ENCODE results near the gene GPR27. TPM values are rescaled to one million over a fixed set of nuclear protein-coding genes. Genes with fewer than 3 reads are reported as not detected.

Gene GPR27, protein sequence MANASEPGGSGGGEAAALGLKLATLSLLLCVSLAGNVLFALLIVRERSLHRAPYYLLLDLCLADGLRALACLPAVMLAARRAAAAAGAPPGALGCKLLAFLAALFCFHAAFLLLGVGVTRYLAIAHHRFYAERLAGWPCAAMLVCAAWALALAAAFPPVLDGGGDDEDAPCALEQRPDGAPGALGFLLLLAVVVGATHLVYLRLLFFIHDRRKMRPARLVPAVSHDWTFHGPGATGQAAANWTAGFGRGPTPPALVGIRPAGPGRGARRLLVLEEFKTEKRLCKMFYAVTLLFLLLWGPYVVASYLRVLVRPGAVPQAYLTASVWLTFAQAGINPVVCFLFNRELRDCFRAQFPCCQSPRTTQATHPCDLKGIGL
- total RNA-seq, result 0.10 TPM

DNA sequence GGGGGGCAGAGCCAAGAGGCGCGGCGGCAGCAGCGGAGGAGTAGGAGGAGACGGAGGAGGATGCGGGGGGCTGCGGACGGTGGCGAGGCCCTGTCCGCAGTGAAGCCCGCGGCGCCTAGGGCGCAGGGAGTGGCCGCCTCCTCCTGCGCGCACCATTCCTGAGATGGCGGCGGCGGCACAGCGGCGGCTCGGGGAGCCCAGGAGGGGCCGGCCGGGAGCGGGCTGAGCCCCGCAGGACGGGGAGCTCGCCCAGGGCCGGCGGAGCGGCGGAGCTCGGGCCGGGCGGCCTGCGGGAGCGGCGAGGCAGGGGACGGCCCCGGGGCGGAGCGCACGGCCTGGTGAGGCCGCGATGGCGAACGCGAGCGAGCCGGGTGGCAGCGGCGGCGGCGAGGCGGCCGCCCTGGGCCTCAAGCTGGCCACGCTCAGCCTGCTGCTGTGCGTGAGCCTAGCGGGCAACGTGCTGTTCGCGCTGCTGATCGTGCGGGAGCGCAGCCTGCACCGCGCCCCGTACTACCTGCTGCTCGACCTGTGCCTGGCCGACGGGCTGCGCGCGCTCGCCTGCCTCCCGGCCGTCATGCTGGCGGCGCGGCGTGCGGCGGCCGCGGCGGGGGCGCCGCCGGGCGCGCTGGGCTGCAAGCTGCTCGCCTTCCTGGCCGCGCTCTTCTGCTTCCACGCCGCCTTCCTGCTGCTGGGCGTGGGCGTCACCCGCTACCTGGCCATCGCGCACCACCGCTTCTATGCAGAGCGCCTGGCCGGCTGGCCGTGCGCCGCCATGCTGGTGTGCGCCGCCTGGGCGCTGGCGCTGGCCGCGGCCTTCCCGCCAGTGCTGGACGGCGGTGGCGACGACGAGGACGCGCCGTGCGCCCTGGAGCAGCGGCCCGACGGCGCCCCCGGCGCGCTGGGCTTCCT, at the start of gene GPR27:
Gene GPR27 (plus strand): TSS at position 155 of the 909 bp plus-strand sequence. CDS start 195 bp downstream, at position 350.
- no peak for DNase-seq (ENCODE audit: low spot score)
- peak; percentile 66 for ATAC-seq

DNA sequence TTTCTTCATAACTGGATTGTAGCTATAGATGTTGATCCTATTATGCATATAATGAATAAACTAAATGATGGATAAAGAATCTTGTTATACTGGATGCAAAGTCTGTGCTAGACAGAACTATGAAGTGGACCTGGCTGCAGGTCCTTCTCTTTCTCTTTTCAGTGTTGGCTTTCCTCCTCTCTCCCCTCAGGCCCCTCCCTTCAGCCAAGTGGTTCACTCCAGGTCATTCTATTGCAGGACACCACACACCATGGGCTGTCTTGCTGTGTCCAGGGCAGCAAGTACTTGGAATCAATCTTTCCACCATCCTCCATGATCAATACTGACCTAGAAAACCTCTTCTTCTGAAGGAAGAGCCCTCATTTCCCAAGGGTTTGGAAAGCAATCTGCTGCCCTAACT, 48.7 kb upstream of the GPR27 start:
- DNase-seq (ENCODE audit: low spot score) (no peak), ATAC-seq (peak; percentile 47)

DNA sequence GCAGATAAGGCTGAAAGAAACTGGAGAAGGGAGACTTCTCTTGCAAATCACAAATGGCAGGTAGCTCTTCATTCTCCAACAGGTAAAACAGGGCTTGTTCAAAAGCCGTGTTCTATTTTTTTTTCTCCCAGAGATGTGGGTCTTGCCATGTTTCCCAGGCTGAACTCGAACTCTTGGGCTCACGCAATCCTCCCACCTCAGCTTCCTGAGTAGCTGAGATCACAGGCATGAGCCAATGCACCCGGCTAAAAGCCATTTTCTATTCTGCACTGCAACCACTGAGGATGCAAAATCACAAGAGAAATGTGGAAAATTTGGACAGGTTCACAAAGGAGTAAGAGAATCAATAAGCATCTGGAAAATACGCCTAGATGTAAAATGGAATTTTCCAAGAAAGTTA, 48.0 kb upstream of the GPR27 start:
- no peak for DNase-seq (ENCODE audit: low spot score)
- no peak for ATAC-seq

DNA sequence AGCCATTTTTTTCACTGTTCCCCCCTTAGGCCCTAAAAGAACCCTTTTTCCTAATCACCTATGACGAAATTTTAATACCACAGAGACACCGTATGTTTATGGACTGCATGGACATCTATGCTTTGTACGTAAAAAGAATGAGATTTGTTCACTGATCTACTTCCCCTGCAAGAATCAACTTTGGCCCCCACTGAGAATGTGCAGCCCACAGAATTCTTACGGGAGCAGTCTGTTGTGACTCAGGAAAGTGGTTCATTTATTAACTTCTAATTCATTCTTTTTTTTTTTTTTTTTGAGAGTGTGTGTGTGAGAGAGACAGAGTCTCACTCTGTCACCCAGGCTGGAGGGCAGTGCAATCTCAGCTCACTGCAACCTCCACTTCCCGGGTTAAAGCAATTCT, 46.1 kb upstream of the GPR27 start:
- DNase-seq (ENCODE audit: low spot score) (no peak), ATAC-seq (no peak)

DNA sequence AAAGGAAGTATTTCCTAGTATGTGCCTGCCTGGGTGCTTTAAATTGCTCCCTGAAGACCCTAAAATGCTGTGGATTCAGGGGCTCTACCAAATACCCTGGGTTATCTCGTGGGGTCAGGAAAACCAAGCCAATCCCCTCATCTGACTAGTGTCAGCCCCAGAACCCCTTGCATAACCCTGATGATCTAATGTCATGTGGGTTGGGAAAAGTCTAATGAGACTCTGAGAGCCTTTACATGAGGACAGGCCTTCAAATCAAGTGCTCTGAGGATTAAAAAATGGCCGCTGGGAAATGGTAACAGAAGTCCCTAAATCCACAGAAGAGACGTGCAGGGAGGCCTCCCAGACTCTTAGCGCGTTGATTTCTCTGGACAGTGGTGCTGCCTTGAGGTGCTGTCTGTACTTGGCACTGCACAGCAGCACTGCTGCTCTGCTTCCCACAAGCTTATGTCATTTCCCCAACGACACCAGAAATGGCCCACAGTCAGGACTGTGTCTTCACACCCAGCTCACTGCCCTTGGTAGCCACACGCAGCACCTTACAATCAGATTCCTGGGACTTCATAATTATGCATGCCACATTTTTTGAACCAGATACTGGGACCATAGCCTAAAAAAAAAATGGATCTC, 45.1 kb upstream of the GPR27 start:
- DNase-seq (ENCODE audit: low spot score), result no peak
- peak; percentile 24 for ATAC-seq

DNA sequence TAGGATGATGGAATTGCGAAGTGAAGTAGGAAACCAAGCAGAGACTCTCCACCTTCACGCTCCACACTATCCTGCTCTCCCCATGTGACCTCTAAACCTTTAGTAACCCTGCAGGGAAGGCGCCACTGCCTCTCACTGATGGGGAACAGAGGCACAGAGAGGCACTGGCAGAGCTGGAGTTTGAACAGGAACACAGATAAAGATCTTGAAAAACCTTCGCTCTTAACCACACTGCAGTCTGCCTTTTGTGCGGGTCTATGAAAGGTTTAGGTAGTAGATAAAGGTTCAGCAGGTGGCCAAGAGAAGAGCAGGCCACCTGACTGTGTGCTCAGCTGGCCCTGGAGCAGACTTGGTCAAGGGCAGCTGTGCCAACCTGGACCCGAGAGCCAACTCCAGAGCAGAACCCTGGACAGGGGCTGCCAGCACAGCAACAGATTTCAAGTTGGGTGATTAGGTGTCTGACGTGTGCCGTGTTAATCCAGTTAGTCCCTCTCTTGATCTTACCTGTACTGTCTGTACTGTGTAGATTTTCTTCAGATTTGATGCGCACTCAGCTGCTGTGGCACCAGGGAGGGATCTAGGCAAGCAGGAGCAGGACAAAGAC, 43.6 kb upstream of the GPR27 start:
- no peak for DNase-seq (ENCODE audit: low spot score)

DNA sequence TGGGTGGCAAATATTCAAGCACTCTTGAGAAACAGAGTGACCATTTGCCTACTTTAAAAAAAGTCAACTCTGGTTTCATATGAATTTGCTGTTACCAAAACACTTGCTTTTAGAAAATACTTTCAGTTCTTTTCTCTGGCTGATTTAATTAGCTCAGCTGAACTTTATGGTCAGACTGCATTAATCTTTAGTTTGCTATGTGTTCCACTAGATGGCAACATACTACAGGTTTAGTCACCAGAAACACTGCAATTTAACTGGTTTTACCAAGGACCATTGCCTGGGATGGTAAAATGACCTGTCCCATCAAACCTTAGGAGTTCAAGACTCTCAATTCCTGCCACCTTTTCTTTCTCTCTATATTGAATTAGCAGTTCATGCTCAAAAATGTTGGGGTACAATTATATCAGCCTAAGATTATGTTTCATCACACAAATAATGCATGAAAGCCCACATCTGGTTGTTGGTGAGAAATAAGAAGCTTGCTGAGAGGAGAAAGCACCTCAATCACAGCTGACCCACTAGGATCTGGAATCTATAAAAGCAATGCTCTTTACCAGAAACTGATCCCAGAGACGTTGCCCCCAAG, 42.7 kb upstream of the GPR27 start:
- peak; percentile 94 for ATAC-seq
- no peak for DNase-seq (ENCODE audit: low spot score)

More for the DNA sequence above, 43.6 kb upstream of the GPR27 start:
- no peak for ATAC-seq

DNA sequence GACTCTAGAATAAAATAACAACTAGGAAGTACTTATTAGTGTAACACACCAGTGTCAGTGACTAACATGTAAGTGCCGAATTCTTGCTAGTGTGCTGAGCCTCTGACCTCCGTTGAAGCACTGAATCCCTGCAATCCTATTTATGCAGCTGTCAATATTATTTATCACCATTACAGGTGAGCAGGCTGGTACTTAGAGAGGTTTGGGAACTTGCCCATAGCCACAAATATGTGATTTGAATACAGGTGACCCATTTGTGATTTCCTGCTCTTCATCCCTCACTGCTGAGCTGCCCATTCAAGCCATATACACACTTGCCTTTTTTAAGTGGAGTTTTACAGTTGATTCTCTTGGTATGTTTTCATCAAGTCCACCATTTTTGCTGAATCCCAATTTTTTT, 40.6 kb upstream of the GPR27 start:
- DNase-seq (ENCODE audit: low spot score) (no peak), ATAC-seq (no peak)

DNA sequence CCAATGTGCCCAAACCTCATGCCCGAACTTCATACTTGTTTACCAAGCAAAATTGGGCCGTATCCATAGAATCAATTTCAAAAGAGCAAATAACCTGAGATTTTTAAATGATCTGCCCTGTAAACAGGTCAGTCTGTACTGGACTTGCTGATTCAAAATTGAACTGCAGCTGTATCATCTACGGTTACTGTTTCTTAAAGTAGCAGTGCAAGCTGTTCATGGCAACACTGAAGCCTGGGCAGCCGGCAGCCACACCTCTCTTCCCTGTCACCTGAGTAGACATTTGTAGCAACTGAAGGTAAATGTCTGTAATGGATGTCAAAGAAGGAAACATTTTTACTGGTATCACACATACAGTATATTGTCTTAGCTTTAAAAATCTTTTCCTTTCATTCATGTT, 39.1 kb upstream of the GPR27 start:
- ATAC-seq (no peak), DNase-seq (ENCODE audit: low spot score) (no peak)

DNA sequence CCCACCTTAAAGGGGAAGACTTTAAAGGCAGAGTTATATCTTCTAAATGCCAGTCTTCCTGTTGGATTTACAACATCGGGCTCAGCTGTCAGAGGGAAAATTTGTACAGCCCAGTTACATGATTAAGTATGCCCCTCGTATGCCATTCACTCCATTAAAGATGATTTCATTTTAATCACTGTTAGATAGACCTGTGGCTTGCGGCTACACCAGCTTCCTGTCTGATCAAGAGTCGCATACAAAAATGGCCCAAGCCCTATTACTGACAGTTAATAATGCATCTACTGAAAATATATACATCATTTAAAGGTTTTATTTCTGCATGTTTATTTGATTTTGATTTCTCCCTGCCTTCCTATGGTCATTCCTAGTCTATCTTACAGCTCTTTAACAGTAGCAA, 35.6 kb upstream of the GPR27 start:
- no peak for DNase-seq (ENCODE audit: low spot score)
- ATAC-seq, result no peak

DNA sequence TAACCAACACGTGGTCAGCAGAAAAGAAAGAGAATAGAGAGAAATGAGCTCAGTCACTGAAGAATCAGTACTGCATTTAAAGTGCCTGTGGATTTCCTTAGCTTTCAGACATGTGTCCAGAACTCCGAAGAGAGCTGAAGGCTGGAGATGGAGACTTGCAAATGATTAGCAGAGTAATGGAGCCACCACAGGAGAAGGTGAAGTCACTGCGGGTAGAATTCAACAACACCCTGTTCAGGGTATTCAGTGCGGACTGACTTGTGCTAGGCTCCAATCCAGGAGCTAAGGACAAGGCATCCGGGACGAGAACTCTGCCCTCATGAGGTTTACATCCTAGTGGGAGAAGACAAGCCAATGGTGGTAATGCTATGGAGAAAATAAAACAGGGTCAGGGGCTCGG, 32.7 kb upstream of the GPR27 start:
- no peak for DNase-seq (ENCODE audit: low spot score)
- no peak for ATAC-seq

DNA sequence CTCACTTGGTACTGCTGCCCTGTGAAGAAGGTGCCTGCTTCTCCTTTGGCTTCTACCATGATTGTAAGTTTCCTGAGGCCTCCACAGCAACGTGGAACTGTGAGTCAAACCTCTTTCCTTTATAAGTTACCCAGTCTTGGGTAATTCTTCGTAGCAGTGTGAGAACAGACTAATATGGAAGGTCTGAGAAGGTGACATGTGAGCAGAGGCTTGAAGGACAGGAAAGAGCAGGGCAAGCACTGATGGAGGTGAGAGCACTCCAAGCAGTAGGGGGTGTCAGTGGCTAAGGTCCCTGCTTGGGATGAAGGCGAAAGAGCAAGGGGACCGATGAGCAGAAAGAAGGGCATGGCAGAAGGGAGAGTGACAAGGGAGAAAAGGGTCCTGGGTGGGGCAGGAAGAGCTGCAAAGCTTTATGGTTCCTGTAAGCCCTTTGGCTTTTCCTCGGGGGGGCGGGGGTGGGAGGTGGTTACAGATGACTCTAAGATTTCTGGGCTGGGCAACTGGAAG, 32.0 kb upstream of the GPR27 start:
- DNase-seq (ENCODE audit: low spot score) (no peak), ATAC-seq (no peak)

DNA sequence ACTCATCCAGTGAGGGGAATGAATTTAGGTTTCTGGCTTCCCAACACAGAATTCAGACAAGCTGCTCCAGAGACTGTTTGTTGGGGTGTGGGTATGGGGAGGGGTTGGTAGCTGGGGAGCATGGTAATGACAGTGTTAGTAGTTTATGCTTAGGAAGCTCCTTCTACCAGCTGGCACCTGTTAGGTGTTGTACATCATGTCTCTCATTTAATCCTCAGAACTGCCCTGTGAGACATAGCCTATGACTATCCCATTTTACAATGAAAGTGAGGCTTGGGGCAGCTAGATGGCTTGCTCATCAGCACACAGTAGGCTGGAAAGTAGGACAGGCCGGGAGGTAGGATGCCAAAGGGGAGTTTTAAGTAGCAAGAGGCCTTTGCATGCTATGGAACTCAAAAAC, 31.0 kb upstream of the GPR27 start:
- DNase-seq (ENCODE audit: low spot score), result no peak
- no peak for ATAC-seq

DNA sequence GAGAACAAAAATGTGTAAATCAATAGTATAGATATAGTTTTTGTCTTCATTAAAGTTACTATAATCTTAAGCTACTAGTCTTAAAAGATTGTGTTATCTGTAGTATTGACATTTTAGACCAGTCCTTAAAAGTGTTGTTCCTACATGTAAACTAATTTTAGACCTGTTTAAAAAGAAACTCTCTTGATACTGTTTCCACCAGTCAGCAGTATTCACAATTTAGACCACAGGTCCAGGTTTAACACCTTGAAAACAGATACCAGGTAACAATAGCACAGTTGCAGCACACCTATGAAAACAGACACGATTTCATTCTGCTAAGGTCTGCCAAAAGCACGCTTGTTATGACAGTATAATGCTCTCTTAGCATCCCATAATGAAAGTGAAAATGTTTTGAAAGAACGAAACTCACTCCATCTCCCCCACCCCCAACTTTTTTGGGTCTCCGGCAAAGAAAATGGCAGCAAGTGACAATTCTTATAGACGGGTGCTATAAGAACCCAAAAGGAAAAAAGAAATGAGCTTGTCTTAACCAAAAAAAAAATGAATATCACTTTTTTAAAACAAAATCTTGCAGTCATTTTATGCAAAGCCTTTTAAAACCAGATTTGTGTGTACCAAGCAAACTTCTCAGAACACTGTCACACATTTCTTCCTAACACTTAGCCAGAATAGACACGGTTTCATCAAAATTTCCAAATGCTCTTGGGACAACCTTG, 30.0 kb upstream of the GPR27 start:
- DNase-seq (ENCODE audit: low spot score) (no peak), ATAC-seq (no peak)

DNA sequence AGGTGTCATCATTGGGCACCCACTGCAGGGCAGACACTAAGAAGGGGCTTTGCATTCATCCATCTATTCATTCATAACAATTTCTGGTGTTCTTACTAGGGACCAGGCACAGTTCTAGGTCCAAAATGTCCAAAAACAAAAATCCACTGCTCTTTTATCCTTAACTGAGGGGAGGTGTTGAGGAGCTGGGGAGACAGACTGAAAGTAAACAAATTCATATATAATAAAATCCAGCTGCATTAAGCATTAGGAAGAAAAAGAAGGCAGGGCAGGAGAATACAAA, 29.5 kb upstream of the GPR27 start:
- DNase-seq (ENCODE audit: low spot score) (no peak), ATAC-seq (no peak)

DNA sequence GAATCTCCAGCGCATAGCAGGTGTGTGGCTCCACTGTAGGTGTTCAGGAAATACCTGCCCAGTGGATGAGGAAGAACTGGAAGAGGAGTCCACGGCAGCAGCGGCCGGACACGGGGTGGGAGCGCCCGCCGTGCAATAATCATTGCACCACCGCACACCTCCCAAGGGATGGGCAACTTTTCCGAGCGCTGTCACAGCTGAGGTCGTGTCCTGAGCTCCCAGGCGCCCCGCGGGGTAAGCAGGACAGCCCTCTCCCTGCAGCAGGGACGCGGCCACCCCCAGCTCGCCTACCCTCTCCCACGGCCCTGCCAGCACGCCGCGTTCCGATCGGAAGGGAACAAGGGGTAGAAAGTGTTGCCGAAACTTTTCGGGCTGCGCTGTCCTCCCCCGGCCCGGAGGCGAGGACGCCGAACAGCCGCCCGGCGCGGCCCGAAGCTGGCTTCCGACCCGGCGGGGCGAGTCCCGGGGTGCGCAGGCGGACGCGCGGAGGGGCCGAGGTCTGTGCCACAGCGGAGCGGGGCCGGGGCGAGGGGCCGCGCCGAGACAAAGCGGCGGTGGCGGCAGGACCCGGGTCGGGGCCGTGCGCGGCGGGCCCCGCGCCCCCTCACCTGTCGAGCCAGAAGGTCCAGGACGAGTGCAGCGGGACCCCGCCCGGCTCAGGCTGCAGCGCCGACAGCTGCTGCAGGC, 28.9 kb upstream of the GPR27 start:
- DNase-seq (ENCODE audit: low spot score) (peak; percentile 63), ATAC-seq (peak; percentile 76)

DNA sequence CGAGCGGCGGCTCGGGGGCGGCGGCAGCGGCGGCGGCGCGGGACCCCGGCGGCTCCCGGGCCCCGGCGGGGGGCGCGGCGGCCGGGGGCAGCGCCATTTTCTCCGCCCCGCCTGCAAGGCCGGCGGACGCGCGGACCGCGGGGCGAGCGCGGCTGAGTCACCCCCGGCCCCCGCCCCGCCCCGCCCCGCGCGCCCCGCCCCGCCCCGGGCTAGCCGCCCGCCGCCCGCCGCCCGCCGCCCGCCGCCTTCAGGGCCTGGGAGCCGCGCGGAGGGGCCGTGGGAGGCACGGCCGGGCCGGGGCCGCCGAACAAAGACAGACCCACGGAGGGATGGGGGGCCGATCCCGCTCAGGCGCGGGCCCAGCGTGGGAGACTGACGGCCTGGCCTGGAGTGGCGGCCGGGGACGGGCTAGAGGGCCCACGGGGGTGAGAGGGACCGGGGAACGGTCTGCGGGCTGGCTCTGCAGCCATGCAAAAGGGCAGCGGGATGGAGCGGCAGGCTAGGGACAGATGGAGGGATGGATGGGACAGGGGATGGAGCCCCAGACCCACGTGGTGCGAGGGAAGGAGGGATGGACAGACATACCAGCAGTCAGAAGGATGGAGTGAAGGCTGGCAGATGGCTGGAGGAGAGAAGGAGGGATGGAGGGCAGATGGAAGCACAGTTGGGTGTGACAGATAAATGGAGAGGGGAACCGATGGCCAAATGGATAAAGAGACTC, 28.2 kb upstream of the GPR27 start, which contains the start of gene EIF4E3:
Gene EIF4E3 (minus strand): TSS at position 132 of the 721 bp plus-strand sequence. CDS start 35 bp downstream, at position 97.
- ATAC-seq (peak; percentile 69), DNase-seq (ENCODE audit: low spot score) (peak; percentile 55)

DNA sequence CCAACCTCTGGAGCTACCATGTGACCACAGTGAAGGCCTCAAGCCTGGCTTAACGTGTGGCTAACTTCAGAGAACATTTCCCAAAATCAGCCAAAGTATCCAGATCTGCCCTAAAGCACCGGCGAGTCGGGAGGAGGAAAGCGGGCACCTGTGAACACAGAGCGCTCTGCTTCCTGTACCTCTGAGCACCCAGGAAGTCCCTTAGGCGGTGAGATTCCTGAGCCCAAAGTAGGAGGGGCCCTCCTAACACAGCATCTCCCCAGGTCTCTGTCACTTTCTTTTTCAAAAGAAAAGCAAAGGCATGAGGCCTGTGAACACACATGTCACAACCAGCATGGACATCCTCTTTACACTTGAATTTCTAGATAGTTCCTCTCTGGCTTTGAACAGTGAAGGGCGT, 27.5 kb upstream of the GPR27 start:
- no peak for DNase-seq (ENCODE audit: low spot score)
- no peak for ATAC-seq

All from left lobe of liver (tissue), 2 donors.